GM21515 (cell line): Measurements from ENCODE around the gene CPT1C.
A peak's percentile ranks its signal among the peaks of the same experiment; 100 is the strongest.

Source experiments
- ATAC-seq: cut with Tn5 transposase; IDR thresholded peaks from one replicate; pipeline ENCODE4 v1.9.1; 2021; ENCODE audit not compliant: unreplicated experiment

CPT1C gene

GRCh38 chr19:49690656-49691242 is at the start of gene CPT1C:
TSS of gene CPT1C (plus strand) at chr19:49691116. CDS start at chr19:49692253, 1,137 bp downstream.
- no peak for ATAC-seq

GRCh38 chr19:49641688-49642491 is 49.0 kb upstream of the CPT1C start, which contains the start of gene SCAF1:
TSS of gene SCAF1 (plus strand) at chr19:49642209. CDS start at chr19:49645027, 2,818 bp downstream.
- peak; percentile 50 for ATAC-seq

DNA sequence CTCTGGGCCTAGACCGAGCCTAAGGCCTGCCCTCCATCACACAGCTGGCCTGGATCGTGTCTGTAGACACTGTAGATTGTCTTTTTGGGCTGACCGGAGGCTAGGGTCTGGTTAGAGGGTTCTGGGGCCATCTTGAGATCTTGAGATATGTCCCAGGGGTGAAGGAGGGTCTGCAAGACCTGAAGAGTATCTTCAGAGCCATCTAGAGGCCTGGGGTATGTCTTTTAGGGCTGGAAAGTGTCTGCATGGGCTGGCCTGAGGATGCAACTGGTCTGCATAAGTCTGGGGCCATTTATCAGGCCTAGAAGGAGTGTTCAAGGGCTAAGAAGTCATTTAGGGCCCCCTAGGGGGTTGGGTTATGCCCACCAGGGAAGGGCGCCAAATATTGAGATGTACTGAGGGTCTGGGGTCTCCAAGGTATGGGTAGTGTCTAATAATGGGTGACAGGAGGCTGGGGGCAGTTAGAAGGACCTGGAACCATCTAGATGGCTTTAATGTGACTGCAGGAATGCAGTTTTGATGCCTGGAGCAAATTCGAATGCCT is 48.4 kb upstream of the CPT1C start:
- ATAC-seq, result no peak

- no peak for ATAC-seq
Measured at GRCh38 chr19:49643466-49643865, 47.5 kb upstream of the CPT1C start.

GRCh38 chr19:49645592-49645991 is 45.3 kb upstream of the CPT1C start:
- ATAC-seq, result no peak

GRCh38 chr19:49645995-49646394 is 44.9 kb upstream of the CPT1C start:
- no peak for ATAC-seq

DNA sequence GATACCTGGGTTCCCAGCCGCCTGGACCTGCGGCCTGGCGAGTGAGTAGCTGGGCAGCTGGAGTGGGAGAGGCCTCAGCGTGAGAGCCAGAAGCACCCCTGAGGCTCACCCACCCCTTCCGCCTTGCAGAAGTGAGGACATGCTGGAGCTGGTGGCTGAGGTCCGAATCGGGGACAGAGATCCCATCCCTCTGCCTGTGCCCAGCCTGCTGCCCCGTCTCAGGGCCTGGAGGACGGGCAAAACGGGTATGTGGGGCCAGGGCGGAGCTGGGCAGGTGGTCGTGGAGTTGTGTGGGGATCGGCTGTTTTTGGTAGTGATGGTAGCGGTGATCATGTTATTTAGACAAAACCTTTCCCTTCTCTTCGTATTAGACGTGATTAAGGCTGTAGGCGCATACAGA is 44.3 kb upstream of the CPT1C start:
- ATAC-seq, result no peak

DNA sequence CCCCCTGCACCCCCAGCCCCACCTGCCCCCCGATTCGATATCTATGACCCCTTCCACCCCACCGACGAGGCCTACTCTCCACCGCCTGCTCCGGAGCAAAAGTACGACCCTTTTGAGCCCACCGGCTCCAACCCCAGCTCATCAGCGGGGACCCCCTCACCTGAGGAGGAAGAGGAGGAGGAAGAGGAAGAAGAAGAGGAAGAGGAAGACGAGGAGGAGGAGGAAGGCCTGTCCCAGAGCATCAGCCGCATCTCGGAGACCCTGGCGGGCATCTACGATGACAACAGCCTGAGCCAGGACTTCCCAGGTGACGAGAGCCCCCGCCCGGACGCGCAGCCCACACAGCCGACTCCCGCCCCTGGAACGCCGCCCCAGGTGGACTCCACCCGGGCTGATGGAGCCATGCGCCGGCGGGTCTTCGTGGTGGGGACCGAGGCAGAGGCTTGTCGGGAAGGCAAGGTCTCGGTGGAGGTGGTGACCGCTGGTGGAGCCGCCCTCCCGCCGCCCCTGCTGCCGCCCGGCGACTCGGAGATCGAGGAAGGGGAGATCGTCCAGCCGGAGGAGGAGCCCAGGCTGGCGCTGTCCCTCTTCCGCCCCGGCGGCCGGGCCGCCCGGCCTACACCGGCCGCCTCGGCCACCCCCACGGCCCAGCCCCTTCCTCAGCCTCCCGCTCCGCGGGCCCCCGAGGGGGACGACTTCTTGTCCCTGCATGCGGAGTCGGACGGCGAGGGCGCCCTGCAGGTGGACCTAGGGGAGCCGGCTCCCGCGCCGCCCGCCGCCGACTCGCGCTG is 39.7 kb upstream of the CPT1C start:
- no peak for ATAC-seq

DNA sequence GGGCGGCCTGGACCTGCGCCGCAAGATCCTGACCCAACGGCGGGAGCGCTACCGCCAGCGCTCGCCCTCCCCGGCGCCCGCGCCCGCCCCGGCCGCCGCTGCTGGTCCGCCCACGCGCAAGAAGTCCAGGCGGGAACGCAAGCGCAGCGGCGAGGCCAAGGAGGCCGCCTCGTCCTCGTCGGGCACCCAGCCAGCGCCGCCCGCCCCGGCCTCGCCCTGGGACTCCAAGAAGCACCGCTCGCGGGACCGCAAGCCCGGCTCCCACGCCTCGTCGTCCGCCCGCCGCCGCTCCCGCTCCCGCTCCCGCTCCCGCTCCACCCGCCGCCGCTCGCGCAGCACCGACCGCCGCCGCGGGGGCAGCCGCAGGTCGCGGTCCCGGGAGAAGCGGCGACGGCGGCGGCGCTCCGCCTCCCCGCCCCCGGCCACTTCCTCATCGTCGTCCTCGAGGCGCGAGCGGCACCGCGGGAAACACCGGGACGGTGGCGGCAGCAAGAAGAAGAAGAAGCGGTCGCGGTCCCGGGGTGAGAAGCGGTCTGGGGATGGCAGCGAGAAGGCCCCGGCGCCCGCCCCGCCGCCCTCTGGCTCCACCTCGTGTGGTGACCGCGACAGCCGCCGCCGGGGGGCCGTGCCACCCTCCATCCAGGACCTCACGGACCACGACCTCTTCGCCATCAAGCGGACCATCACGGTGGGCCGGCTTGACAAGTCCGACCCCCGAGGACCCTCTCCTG is 38.9 kb upstream of the CPT1C start:
- ATAC-seq, result no peak

GRCh38 chr19:49652551-49653465 is 38.1 kb upstream of the CPT1C start:
- ATAC-seq, result no peak

DNA sequence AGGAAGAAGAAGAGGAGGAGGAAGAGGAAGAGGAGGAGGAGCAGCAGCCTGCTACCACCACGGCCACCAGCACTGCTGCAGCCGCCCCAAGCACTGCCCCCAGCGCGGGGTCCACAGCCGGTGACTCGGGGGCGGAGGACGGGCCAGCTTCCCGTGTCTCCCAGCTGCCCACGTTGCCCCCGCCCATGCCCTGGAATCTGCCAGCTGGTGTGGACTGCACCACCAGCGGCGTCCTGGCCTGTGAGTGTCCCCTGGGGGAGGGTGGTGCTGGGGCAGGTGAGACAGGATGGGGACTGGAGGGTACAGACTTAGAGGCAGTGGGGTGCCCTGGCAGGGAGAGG is 37.5 kb upstream of the CPT1C start:
- ATAC-seq, result no peak

DNA sequence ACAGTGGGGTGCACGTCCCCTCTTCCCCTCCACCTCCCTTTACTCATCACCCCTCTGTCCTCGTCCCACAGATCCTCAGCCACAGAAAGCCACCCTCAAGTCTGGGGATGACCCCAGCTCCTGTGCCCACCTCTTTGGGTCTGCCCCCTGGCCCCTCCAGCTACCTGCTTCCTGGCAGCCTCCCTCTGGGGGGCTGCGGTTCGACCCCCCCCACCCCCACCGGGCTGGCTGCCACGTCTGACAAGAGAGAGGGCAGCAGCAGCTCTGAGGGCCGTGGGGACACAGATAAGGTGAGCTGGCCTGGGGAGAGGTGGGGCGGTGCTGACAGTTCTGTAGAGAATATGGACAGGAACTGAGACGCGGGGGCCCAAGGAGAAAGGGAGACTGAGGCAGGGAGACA is 36.3 kb upstream of the CPT1C start:
- no peak for ATAC-seq

- ATAC-seq, result no peak
Measured at GRCh38 chr19:49655570-49656455, 35.1 kb upstream of the CPT1C start.

GRCh38 chr19:49656456-49657109 is 34.3 kb upstream of the CPT1C start:
- no peak for ATAC-seq

DNA sequence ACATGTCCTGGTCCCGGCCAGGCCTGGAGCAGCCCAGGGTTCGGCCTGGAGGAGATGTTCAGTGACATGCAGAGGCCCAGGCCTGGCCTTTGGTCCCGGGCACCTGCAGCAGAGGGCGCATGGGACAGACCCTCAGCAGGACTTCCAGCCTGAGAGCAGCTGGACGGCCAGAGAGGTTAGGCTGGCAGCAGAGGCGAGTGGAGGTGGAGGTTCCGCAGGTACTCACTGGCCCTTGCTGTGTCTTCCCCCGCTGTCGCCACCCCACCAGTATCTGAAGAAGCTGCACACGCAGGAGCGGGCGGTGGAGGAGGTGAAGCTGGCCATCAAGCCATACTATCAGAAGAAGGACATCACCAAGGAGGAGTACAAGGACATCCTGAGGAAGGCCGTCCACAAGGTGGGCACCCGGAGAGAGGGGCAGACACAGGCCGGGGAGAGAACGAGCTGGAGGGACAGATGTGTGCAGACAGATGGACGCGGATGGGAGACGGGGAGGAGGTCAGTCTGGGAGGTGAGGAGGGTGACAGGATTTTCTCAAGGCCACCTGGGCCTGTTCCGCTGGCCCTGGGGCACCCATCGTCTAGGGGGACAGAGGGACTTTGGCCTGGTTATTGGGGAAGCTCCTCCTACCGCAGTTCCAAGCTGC is 33.3 kb upstream of the CPT1C start:
- ATAC-seq, result no peak

- ATAC-seq, result no peak
Measured at GRCh38 chr19:49658139-49658517, 32.8 kb upstream of the CPT1C start.

- ATAC-seq, result no peak
Measured at GRCh38 chr19:49658566-49659442, 32.1 kb upstream of the CPT1C start.
